GM19438 (cell line): Measurements from ENCODE around the gene EBF4.

Source experiments
- ATAC-seq: cut with Tn5 transposase; IDR thresholded peaks from one replicate; pipeline ENCODE4 v1.9.1; 2021; ENCODE audit warnings: low read depth; ENCODE audit not compliant: unreplicated experiment

Gene EBF4

GRCh38 chr20:2692036-2692885 is at the start of gene EBF4:
TSS of gene EBF4 (plus strand) at chr20:2692780. CDS start at chr20:2693646, 866 bp downstream.
- ATAC-seq, result no peak

GRCh38 chr20:2643708-2644107 is 48.9 kb upstream of the EBF4 start:
- no peak for ATAC-seq

- peak; percentile 78 for ATAC-seq
These were observed 40.5 kb upstream of the EBF4 start, which contains the start of gene NOP56 for GRCh38 chr20:2651772-2652723. TSS of gene NOP56 (plus strand) at chr20:2652632. CDS start at chr20:2652661, 29 bp downstream.

- ATAC-seq, result peak; percentile 51
These were observed 39.6 kb upstream of the EBF4 start for GRCh38 chr20:2652724-2653555.

GRCh38 chr20:2653556-2654383 is 38.8 kb upstream of the EBF4 start:
- no peak for ATAC-seq

- no peak for ATAC-seq
These were observed 38.2 kb upstream of the EBF4 start for GRCh38 chr20:2654384-2654822.

- no peak for ATAC-seq
These were observed 37.7 kb upstream of the EBF4 start for GRCh38 chr20:2654831-2655230.

GRCh38 chr20:2655331-2656116 is 37.1 kb upstream of the EBF4 start:
- ATAC-seq, result no peak

GRCh38 chr20:2656471-2657117 is 36.0 kb upstream of the EBF4 start:
- no peak for ATAC-seq

- no peak for ATAC-seq
These were observed 35.3 kb upstream of the EBF4 start for GRCh38 chr20:2657241-2657640.

- ATAC-seq, result no peak
These were observed 34.9 kb upstream of the EBF4 start for GRCh38 chr20:2657674-2658073.

- ATAC-seq, result no peak
These were observed 33.9 kb upstream of the EBF4 start for GRCh38 chr20:2658414-2659354.

GRCh38 chr20:2659547-2659946 is 33.0 kb upstream of the EBF4 start:
- ATAC-seq, result no peak

GRCh38 chr20:2663364-2663886 is 29.2 kb upstream of the EBF4 start:
- ATAC-seq, result no peak

- peak; percentile 89 for ATAC-seq
These were observed 28.5 kb upstream of the EBF4 start, which contains the start of gene IDH3B for GRCh38 chr20:2663887-2664719. TSS of gene IDH3B (minus strand) at chr20:2664216. CDS start at chr20:2664188, 28 bp downstream.

- no peak for ATAC-seq
These were observed 20.6 kb upstream of the EBF4 start for GRCh38 chr20:2671977-2672376.
